Thoracic aorta (tissue), 2 donors: ENCODE results near the gene CREG1. TPM values are rescaled to one million over a fixed set of nuclear protein-coding genes. Genes with fewer than 3 reads are reported as not detected.

ENCODE experiments used
- ATAC-seq: fragments of 150-250 bp; one replicate; pipeline ENCODE4 v1.8.0; 2017; ENCODE audit warnings: low read depth; ENCODE audit not compliant: insufficient number of reproducible peaks, low FRiP score
- DNase-seq: peaks from one replicate; pipeline ENCODE4 v3.0.0-alpha.2; 2020; ENCODE audit warnings: low spot score
- H3K27ac ChIP-seq, 2 donors: fragments of 200-600 bp; sonication (generic); 1 replicate in 1 of 2; 2 replicates in 1 of 2; pipeline ENCODE4 v1.5.1; 2016; ENCODE audit warnings: mild to moderate bottlenecking in 2 of 2, moderate library complexity in 2 of 2
- H3K27me3 ChIP-seq: fragments of 200-600 bp; sonication (generic); replicated peaks from 2 replicates; pipeline ENCODE4 v1.6.0; 2016; ENCODE audit warnings: mild to moderate bottlenecking; ENCODE audit not compliant: insufficient read depth
- H3K36me3 ChIP-seq: fragments of 200-600 bp; sonication (generic); one replicate; pipeline ENCODE4 v1.5.1; 2016
- H3K4me1 ChIP-seq, 2 donors: fragments of 200-600 bp; sonication (generic); 1 replicate in 1 of 2; 2 replicates in 1 of 2; pipeline versions ENCODE4 v1.5.1 to v1.6.0; 2016; ENCODE audit warnings: low read depth in 2 of 2, mild to moderate bottlenecking in 1 of 2; ENCODE audit not compliant: control insufficient read depth in 1 of 2
- H3K4me3 ChIP-seq: fragments of 200-600 bp; sonication (generic); 2 replicates; pipeline ENCODE4 v1.5.1; 2016; ENCODE audit warnings: mild to moderate bottlenecking
- H3K9me3 ChIP-seq: fragments of 200-600 bp; sonication (generic); 2 replicates; pipeline ENCODE4 v1.5.1; 2016
- total RNA-seq, 2 donors: library from RNA; depleted of rRNA; stranded (reverse); fragments of >200 nt; gene quantifications; one replicate each; pipeline versions ENCODE4 v1.1.0 to v1.2.3, GENCODE V29; 2016
- TF ChIP-seq, protein P1 (sequence below): fragments of 200-600 bp; sonication (generic); IDR thresholded peaks from one replicate; pipeline ENCODE4 v1.5.1; 2019; ENCODE audit warnings: antibody characterized with exemption

Gene CREG1
- total RNA-seq, 2 donors from 2014 or later = 187 to 266 TPM

DNA sequence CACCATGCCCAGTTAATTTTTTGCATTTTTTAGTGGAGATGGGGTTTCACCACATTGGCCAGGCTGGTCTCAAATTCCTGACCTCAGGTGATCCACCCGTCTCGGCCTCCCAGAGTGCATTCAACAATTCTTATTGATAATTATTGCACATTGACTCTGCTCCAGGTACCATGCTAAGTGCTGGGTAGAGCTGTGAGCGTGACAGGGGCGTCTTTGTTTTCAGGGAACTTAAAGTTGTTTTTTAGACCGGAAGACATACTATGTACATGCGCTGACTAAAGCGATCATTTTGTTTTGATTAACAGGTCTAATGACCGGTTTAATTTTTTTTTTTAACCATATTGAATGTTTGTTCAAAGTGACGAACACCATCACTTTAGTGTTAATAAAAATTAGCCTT is 39.3 kb downstream of the CREG1 start:
- DNase-seq (no peak), ATAC-seq (no peak)
- no peaks in the 10 kb centered on the region for H3K27me3 ChIP-seq
- no peaks in the 10 kb centered on the region for H3K9me3 ChIP-seq
- H3K4me3 ChIP-seq = no peak overlapping the region
- no peaks in the 10 kb centered on the region for H3K36me3 ChIP-seq
- TF ChIP-seq, protein P1, sequence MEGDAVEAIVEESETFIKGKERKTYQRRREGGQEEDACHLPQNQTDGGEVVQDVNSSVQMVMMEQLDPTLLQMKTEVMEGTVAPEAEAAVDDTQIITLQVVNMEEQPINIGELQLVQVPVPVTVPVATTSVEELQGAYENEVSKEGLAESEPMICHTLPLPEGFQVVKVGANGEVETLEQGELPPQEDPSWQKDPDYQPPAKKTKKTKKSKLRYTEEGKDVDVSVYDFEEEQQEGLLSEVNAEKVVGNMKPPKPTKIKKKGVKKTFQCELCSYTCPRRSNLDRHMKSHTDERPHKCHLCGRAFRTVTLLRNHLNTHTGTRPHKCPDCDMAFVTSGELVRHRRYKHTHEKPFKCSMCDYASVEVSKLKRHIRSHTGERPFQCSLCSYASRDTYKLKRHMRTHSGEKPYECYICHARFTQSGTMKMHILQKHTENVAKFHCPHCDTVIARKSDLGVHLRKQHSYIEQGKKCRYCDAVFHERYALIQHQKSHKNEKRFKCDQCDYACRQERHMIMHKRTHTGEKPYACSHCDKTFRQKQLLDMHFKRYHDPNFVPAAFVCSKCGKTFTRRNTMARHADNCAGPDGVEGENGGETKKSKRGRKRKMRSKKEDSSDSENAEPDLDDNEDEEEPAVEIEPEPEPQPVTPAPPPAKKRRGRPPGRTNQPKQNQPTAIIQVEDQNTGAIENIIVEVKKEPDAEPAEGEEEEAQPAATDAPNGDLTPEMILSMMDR = no peak
- H3K4me1 ChIP-seq = no peaks in the 10 kb centered on the region
- no peak overlapping the region for H3K27ac ChIP-seq

DNA sequence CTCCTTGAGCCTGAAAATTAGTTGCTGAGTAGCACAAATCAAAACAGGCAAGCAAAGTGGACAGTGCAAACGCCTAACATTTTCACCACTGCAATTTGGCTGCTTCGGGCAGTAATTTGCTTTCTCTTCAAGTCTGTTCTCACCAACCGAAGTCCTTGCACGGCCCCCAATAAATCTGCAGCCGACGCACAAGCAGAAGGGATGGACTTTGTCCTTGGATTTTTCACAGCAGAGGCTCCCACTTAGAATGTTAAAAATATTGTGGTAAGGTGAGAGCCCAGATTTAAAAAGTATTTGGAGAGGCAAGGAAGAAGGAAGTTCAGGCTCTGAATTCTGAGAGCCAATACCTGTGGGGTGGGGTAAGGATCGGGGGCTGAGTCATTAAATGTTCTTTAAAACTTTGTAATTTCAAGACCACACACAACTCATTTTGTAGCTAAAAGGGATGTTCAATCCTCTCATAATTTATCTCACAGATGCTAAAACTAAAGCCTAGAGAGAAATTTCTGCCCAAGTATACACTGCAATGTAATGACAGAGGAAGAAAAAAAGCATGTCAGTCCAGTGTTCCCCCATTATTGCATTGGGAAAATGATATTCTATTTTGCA is 41.4 kb downstream of the CREG1 start:
- no peak for ATAC-seq
- Histone ChIP-seq H3K9me3 (no peaks in the 10 kb centered on the region), H3K27ac (no peak overlapping the region), H3K36me3 (no peaks in the 10 kb centered on the region), H3K4me3 (no peak overlapping the region), H3K27me3 (no peaks in the 10 kb centered on the region), H3K4me1 (no peaks in the 10 kb centered on the region)
- DNase-seq = no peak
- TF ChIP-seq, protein P1 = no peak

DNA sequence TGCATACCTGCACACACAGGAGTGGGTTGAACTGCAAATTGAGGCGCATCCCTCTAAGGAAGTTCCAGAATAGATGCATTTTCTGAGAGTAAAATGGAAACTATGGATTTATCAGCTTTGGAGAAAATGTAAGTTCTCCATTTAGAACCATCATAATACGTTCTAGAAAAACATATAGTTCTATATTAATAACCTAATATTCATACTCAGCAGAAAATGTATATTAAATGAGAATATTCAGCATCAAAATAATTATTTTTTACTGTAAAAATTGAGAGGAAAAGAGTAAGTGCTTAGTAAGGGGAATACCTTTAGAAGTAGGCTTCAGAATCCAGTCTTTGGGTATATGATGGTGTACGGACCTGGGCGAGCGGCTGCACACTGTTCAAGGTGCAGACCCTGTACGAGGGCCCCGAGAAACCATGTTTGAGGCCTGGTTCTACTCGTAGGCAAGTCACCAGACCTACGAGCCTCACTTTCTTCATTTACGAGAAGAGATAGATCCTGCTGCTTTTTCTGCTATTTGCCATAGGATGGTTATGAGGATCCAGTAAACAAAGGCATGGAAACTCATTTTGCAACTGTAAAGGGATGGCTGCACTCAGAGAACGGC is 42.1 kb downstream of the CREG1 start:
- DNase-seq = no peak
- H3K36me3 ChIP-seq = no peaks in the 10 kb centered on the region
- no peaks in the 10 kb centered on the region for H3K9me3 ChIP-seq
- no peaks in the 10 kb centered on the region for H3K4me1 ChIP-seq
- TF ChIP-seq, protein P1 = no peak
- H3K27ac ChIP-seq = no peak overlapping the region
- ATAC-seq = no peak
- H3K27me3 ChIP-seq = no peaks in the 10 kb centered on the region
- H3K4me3 ChIP-seq = no peak overlapping the region

DNA sequence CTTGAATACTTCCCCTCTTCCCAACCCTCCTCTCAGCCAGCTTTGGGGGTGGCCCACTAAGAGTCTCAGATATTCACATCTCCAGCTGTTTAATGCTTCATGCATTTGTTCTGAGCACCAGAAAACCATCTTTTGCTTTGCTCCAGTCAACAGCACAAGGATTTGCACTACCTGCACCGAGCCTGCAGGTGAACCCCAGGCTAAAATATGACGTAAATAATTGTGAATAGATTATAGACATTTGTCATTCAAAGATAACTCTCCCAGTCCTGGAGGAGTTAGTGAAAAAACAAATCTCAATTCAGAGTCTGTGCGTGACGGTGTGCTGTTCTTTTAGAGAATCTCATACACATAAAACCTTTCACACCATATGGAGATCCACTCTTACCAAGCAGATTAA is 42.7 kb downstream of the CREG1 start:
- no peak overlapping the region for H3K4me3 ChIP-seq
- H3K27ac ChIP-seq = no peak overlapping the region
- no peak for ATAC-seq
- H3K9me3 ChIP-seq = no peaks in the 10 kb centered on the region
- H3K4me1 ChIP-seq = no peaks in the 10 kb centered on the region
- no peaks in the 10 kb centered on the region for H3K36me3 ChIP-seq
- TF ChIP-seq, protein P1 = no peak
- H3K27me3 ChIP-seq = no peaks in the 10 kb centered on the region
- no peak for DNase-seq

DNA sequence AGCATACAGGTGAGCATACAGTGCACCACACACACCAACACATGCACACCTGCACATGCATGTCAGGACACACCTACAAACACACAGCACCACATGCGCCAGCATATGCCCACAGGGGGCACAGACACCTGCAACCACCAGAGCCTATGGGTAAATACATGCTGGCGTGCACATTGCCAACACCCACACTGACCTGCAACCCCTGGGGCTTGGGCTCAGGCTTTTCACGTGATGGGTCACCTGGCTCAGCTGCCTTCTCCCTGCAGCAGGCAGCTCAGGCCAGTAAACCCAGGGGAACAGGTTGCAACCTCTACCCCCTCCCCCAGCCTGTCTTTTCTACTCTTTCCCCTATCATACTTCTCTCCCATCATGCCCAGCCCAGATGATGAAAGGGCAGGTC is 43.3 kb downstream of the CREG1 start:
- TF ChIP-seq, protein P1 = no peak
- H3K36me3 ChIP-seq = no peaks in the 10 kb centered on the region
- H3K27me3 ChIP-seq = no peaks in the 10 kb centered on the region
- no peaks in the 10 kb centered on the region for H3K9me3 ChIP-seq
- DNase-seq (no peak), ATAC-seq (no peak)
- H3K4me3 ChIP-seq = no peak overlapping the region
- H3K4me1 ChIP-seq = no peaks in the 10 kb centered on the region
- H3K27ac ChIP-seq = no peak overlapping the region
